HepG2 (cell line): ENCODE results near the gene OTUD7B. TPM values are rescaled to one million over a fixed set of nuclear protein-coding genes. Genes with fewer than 3 reads are reported as not detected.

Experiments
- KDM5B ChIP-seq: sonication (generic); formaldehyde crosslinking; IDR thresholded peaks from 2 replicates; pipeline ENCODE4 v1.4.0; 2020; ENCODE audit warnings: missing genetic modification reagents, mild to moderate bottlenecking, borderline replicate concordance
- LCORL ChIP-seq, 2 experiments: fragments of 450-650 bp in 1 of 2; sonication (generic) in 1 of 2; formaldehyde crosslinking in 1 of 2; IDR thresholded peaks; 2 replicates each; pipeline versions ENCODE4 v1.5.0 to v1.6.1; 2017 to 2020; ENCODE audit warnings: antibody characterized with exemption in 1 of 2, missing genetic modification reagents in 1 of 2
- ZBTB20 ChIP-seq: sonication (generic); formaldehyde crosslinking; IDR thresholded peaks from 2 replicates; pipeline ENCODE4 v1.8.1; 2023; ENCODE audit warnings: missing genetic modification reagents, low read depth, mild to moderate bottlenecking, borderline replicate concordance
- ZNF354B ChIP-seq: sonication (generic); formaldehyde crosslinking; IDR thresholded peaks from 2 replicates; pipeline ENCODE4 v1.8.0; 2022; ENCODE audit warnings: mild to moderate bottlenecking, missing genetic modification reagents
- polyA plus RNA-seq, 8 experiments: library from polyadenylated mRNA; depleted of rRNA in 3 of 8; stranded (reverse) in 7 of 8; unstranded in 1 of 8; fragments of >200 nt; fragmentation: Illumina TruSeq in 4 of 8; extraction: Trizol in 4 of 8; gene quantifications; 2 replicates each; pipeline versions ENCODE4 v1.2.1 to v1.2.3, GENCODE V29; 2011 to 2016; ENCODE audit warnings: low read depth in 4 of 8, missing spikeins in 1 of 8, mixed read lengths in 1 of 8; ENCODE audit not compliant: insufficient read depth in 1 of 8
- total RNA-seq, 5 experiments: library from RNA; depleted of rRNA; stranded (reverse); fragments of >200 nt; fragmentation: Illumina TruSeq; extraction: Trizol; gene quantifications; 2 replicates each; pipeline ENCODE4 v1.2.3, GENCODE V29; 2016; ENCODE audit warnings: low read depth in 1 of 5
- TF ChIP-seq, protein P1 (sequence below): sonication (generic); formaldehyde crosslinking; IDR thresholded peaks from 2 replicates; pipeline ENCODE4 v1.4.0; 2020; ENCODE audit warnings: missing genetic modification reagents
- TF ChIP-seq, protein P2 (sequence below): sonication (generic); formaldehyde crosslinking; IDR thresholded peaks from 2 replicates; pipeline ENCODE4 v1.8.1; 2023; ENCODE audit warnings: mild to moderate bottlenecking, moderate library complexity, missing genetic modification reagents
- TF ChIP-seq, protein P3 (sequence below): IDR thresholded peaks from 2 replicates; pipeline ENCODE4 v1.6.1; 2012; ENCODE audit warnings: low read depth, low read length, improper control_type of control experiment
- TF ChIP-seq, protein P4 (sequence below): sonication (generic); formaldehyde crosslinking; IDR thresholded peaks from 2 replicates; pipeline ENCODE4 v1.5.0; 2020; ENCODE audit warnings: mild to moderate bottlenecking, missing genetic modification reagents, moderate library complexity
- TF ChIP-seq, protein P5 (sequence below): sonication (generic); formaldehyde crosslinking; IDR thresholded peaks from one replicate; pipeline ENCODE4 v1.5.1; 2020; ENCODE audit warnings: mild to moderate bottlenecking, missing genetic modification reagents; ENCODE audit errors: not compliant biosample characterization
- TF ChIP-seq, protein P6 (sequence below): sonication (generic); formaldehyde crosslinking; conservative IDR thresholded peaks from 2 replicates; pipeline ENCODE4 v1.4.0; 2020; ENCODE audit warnings: missing genetic modification reagents

The OTUD7B gene
- total and polyA plus RNA-seq, 2 of the 13 experiments (the other 11 are each of a cell fraction or from before 2014, with no cell fraction given), result 5.1 to 11.2 TPM

DNA sequence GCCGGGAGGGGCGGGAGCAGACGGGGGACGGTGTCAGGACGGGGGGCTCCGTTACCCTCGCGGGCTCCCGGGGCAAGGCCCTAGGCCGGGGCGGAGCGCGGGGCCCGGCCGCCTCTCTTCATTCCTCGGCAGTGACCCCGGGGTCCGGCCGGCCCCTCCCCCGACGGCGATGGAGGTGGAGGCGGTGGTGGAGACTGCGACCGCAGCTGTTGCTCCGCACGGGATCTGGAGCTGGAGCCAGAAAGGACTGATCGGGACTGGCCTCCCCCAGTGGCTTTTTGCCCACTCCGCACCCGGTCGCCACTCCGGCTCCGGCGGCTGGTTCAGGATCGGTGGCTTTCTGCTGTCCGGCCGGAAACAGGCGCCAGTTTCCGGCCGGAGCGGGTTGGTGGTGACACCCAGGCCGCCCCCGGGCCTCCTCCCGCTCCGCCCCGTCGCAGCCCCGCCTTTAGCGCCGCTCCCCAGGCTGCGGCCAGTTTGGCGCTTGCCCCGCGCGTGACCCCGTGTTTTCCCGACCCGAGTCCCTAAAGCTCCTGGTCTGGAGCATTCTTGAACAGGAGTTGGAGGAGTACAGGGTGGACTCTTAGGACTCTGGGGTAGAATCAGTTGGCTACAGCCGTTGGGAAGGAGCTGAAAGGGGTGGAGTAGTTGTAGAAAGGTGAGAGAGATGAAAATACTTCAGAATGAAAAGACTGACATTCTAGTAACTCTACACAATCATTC is at the start of gene OTUD7B (continued):
- TF ChIP-seq, protein P1, sequence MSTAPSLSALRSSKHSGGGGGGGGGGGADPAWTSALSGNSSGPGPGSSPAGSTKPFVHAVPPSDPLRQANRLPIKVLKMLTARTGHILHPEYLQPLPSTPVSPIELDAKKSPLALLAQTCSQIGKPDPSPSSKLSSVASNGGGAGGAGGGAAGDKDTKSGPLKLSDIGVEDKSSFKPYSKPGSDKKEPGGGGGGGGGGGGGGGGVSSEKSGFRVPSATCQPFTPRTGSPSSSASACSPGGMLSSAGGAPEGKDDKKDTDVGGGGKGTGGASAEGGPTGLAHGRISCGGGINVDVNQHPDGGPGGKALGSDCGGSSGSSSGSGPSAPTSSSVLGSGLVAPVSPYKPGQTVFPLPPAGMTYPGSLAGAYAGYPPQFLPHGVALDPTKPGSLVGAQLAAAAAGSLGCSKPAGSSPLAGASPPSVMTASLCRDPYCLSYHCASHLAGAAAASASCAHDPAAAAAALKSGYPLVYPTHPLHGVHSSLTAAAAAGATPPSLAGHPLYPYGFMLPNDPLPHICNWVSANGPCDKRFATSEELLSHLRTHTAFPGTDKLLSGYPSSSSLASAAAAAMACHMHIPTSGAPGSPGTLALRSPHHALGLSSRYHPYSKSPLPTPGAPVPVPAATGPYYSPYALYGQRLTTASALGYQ (CRISPR knock-in tag), result peak; percentile 37; the same call in 1 of the 2 replicates
- TF ChIP-seq KDM5B (CRISPR knock-in tag), result peak; percentile 89
- TF ChIP-seq ZBTB20 (CRISPR knock-in tag), result peak; percentile 73; the same call in 1 of the 2 replicates
- TF ChIP-seq, protein P2, sequence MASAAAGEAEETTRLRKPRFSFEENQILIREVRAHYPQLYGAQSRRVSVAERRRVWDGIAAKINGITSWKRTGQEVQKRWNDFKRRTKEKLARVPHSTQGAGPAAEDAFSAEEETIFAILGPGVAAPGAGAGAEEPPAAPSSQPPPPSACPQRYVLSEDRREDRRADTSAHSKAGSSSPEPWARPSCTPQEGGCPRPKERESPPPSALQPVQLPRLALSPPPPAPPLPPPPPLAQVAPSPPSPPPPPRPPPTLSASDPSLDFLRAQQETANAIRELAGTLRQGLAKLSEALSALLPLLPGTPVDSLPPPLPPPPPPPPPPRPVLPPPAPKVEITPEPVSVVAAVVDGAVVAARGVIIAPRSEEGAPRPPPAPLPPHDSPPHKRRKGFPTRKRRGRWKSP (CRISPR knock-in tag), result peak; percentile 89
- TF ChIP-seq, protein P3, sequence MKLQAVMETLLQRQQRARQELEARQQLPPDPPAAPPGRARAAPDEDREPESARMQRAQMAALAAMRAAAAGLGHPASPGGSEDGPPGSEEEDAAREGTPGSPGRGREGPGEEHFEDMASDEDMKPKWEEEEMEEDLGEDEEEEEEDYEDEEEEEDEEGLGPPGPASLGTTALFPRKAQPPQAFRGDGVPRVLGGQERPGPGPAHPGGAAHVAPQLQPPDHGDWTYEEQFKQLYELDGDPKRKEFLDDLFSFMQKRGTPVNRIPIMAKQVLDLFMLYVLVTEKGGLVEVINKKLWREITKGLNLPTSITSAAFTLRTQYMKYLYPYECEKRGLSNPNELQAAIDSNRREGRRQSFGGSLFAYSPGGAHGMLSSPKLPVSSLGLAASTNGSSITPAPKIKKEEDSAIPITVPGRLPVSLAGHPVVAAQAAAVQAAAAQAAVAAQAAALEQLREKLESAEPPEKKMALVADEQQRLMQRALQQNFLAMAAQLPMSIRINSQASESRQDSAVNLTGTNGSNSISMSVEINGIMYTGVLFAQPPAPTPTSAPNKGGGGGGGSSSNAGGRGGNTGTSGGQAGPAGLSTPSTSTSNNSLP, result peak; percentile 15; the same call in 1 of the 2 replicates
- TF ChIP-seq, protein P4, sequence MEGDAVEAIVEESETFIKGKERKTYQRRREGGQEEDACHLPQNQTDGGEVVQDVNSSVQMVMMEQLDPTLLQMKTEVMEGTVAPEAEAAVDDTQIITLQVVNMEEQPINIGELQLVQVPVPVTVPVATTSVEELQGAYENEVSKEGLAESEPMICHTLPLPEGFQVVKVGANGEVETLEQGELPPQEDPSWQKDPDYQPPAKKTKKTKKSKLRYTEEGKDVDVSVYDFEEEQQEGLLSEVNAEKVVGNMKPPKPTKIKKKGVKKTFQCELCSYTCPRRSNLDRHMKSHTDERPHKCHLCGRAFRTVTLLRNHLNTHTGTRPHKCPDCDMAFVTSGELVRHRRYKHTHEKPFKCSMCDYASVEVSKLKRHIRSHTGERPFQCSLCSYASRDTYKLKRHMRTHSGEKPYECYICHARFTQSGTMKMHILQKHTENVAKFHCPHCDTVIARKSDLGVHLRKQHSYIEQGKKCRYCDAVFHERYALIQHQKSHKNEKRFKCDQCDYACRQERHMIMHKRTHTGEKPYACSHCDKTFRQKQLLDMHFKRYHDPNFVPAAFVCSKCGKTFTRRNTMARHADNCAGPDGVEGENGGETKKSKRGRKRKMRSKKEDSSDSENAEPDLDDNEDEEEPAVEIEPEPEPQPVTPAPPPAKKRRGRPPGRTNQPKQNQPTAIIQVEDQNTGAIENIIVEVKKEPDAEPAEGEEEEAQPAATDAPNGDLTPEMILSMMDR (CRISPR knock-in tag), result peak; percentile 41
- 0 out of 2 replicates have a peak, but pooled peaks have one; percentile 61 for TF ChIP-seq ZNF354B (CRISPR knock-in tag)
- no peak; the same call in 1 of the 2 replicates for TF ChIP-seq LCORL (IDR thresholded peaks at IDR 0.05)
- peak; percentile 77 for TF ChIP-seq LCORL (CRISPR knock-in tag; IDR thresholded peaks at IDR 0.05)
- TF ChIP-seq, protein P5, sequence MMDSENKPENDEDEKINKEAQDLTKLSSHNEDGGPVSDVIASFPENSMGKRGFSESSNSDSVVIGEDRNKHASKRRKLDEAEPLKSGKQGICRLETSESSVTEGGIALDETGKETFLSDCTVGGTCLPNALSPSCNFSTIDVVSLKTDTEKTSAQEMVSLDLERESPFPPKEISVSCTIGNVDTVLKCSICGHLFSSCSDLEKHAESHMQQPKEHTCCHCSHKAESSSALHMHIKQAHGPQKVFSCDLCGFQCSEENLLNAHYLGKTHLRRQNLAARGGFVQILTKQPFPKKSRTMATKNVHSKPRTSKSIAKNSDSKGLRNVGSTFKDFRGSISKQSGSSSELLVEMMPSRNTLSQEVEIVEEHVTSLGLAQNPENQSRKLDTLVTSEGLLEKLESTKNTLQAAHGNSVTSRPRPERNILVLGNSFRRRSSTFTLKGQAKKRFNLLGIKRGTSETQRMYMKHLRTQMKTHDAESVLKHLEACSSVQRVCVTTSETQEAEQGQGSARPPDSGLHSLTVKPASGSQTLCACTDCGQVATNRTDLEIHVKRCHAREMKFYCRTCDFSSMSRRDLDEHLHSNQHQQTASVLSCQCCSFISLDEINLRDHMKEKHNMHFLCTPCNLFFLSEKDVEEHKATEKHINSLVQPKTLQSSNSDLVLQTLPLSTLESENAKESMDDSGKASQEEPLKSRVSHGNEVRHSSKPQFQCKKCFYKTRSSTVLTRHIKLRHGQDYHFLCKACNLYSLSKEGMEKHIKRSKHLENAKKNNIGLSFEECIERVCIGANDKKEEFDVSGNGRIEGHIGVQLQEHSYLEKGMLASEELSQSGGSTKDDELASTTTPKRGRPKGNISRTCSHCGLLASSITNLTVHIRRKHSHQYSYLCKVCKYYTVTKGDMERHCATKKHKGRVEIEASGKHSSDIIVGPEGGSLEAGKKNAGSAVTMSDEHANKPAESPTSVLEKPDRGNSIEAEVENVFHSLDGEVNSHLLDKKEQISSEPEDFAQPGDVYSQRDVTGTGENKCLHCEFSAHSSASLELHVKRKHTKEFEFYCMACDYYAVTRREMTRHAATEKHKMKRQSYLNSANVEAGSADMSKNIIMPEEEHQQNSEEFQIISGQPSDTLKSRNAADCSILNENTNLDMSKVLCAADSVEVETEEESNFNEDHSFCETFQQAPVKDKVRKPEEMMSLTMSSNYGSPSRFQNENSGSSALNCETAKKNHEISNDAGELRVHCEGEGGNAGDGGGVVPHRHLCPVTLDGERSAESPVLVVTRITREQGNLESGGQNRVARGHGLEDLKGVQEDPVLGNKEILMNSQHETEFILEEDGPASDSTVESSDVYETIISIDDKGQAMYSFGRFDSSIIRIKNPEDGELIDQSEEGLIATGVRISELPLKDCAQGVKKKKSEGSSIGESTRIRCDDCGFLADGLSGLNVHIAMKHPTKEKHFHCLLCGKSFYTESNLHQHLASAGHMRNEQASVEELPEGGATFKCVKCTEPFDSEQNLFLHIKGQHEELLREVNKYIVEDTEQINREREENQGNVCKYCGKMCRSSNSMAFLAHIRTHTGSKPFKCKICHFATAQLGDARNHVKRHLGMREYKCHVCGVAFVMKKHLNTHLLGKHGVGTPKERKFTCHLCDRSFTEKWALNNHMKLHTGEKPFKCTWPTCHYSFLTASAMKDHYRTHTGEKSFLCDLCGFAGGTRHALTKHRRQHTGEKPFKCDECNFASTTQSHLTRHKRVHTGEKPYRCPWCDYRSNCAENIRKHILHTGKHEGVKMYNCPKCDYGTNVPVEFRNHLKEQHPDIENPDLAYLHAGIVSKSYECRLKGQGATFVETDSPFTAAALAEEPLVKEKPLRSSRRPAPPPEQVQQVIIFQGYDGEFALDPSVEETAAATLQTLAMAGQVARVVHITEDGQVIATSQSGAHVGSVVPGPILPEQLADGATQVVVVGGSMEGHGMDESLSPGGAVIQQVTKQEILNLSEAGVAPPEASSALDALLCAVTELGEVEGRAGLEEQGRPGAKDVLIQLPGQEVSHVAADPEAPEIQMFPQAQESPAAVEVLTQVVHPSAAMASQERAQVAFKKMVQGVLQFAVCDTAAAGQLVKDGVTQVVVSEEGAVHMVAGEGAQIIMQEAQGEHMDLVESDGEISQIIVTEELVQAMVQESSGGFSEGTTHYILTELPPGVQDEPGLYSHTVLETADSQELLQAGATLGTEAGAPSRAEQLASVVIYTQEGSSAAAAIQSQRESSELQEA, result peak; percentile 72
- TF ChIP-seq, protein P6, sequence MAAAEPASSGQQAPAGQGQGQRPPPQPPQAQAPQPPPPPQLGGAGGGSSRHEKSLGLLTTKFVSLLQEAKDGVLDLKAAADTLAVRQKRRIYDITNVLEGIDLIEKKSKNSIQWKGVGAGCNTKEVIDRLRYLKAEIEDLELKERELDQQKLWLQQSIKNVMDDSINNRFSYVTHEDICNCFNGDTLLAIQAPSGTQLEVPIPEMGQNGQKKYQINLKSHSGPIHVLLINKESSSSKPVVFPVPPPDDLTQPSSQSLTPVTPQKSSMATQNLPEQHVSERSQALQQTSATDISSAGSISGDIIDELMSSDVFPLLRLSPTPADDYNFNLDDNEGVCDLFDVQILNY (CRISPR knock-in tag), result peak; percentile 53; the same call in 1 of the 2 replicates
